ENCODE results near the gene TSPY2.
"Not testable (repeated sequence)": the region's sequence is repeated elsewhere in the genome, so short reads cannot be mapped to it uniquely, and the experiment has no call there.

Gene TSPY2, protein sequence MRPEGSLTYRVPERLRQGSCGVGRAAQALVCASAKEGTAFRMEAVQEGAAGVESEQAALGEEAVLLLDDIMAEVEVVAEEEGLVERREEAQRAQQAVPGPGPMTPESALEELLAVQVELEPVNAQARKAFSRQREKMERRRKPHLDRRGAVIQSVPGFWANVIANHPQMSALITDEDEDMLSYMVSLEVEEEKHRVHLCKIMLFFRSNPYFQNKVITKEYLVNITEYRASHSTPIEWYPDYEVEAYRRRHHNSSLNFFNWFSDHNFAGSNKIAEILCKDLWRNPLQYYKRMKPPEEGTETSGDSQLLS

DNA sequence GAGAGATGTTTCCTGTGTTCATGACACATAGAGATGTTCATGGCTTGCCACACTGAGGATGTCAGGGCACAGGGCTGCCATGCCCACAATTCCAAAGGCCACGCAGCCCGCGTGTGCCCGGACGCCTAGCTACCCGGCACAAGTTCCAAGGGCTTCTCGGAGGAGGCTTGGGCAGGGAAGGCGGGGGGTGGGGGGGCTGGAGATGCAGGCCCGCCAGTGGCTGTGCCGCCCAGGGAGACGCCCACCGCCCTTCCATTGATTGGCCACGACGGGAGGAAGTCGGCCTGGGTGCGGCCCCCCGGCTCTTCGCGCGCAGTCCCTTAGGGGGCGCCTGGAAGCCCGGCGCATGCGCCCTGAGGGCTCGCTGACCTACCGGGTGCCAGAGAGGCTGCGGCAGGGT, at the start of gene TSPY2:
TSPY2 (plus strand) TSS at position 301 of the 400 bp plus-strand sequence; CDS start at position 347, 46 bp downstream.
- DNase-seq (ENCODE audit: low read depth) = not testable (repeated sequence)

GRCh38 chrY:6209565-6209964, 36.5 kb upstream of the TSPY2 start:
- not testable (repeated sequence) for DNase-seq (ENCODE audit: low read depth)

DNA sequence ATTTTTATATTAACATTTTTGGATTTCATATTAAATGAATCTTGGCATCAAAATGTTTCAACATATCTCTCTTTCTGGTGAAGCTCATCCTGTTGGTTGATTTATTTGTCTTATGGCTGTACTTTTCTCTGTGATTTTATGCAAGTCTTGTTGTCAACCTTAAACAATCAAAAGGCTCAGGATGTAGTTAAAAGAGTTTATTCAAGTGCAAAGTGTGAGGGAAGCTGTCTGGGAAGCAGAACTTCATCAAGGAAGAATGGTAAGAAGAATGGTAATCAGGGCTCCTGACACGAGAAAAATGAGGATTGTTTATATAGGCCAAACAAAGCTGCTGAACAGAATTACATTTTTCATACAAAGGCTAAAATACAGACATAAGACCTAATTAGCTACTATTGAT, 29.0 kb upstream of the TSPY2 start:
- DNase-seq (ENCODE audit: low read depth) = not testable (repeated sequence)

- DNase-seq (ENCODE audit: low read depth) = not testable (repeated sequence)
Measured at GRCh38 chrY:6269839-6270238, 23.8 kb downstream of the TSPY2 start.

Measured in stimulated activated CD8-positive, alpha-beta memory T cell treated with anti-CD3 and anti-CD28 coated beads, Interleukin-15, amount 100 ng/mL, for 1 hour (primary cell).